K562 (cell line): ENCODE data around the gene CPN2. TPM values are rescaled to one million over a fixed set of nuclear protein-coding genes. Genes with fewer than 3 reads are reported as not detected.

Experiments used
- CBX2 ChIP-seq: fragments of 200-600 bp; sonication (generic); IDR thresholded peaks from one replicate; pipeline ENCODE4 v1.6.1; 2012; ENCODE audit warnings: mild to moderate bottlenecking, low read length, inconsistent platforms; ENCODE audit not compliant: insufficient read depth, poor library complexity, severe bottlenecking
- CREBBP ChIP-seq: IDR thresholded peaks from one replicate; pipeline ENCODE4 v1.6.1; 2012; ENCODE audit warnings: low read depth, mild to moderate bottlenecking, control low read depth, inconsistent platforms, low read length
- E4F1 ChIP-seq: fragments of 250-450 bp; sonication (Bioruptor Pico); IDR thresholded peaks from 2 replicates; pipeline ENCODE4 v1.5.0; 2021; ENCODE audit warnings: mild to moderate bottlenecking, borderline replicate concordance
- ETV1 ChIP-seq: fragments of 450-650 bp; conservative IDR thresholded peaks from 2 replicates; pipeline ENCODE4 v1.6.1; 2016; ENCODE audit warnings: missing genetic modification characterization, control low read depth, low read depth, missing compliant biosample characterization
- GTF3C2 ChIP-seq: IDR thresholded peaks from 3 replicates; pipeline ENCODE4 v1.6.1; 2011; ENCODE audit warnings: borderline replicate concordance, mild to moderate bottlenecking, moderate library complexity; ENCODE audit not compliant: insufficient read length; ENCODE audit errors: extremely low read depth
- HDAC3 ChIP-seq: fragments of 450-650 bp; IDR thresholded peaks from 2 replicates; pipeline ENCODE4 v1.6.1; 2018; ENCODE audit warnings: borderline replicate concordance, mild to moderate bottlenecking, moderate library complexity; ENCODE audit not compliant: partially characterized antibody
- KAT7 ChIP-seq: sonication (generic); formaldehyde crosslinking; IDR thresholded peaks from 2 replicates; pipeline ENCODE4 v1.8.0; 2022; ENCODE audit warnings: missing genetic modification reagents, mild to moderate bottlenecking, borderline replicate concordance
- MCM2 ChIP-seq: fragments of 450-650 bp; IDR thresholded peaks from 2 replicates; pipeline ENCODE4 v1.6.1; 2017; ENCODE audit warnings: low read depth, mild to moderate bottlenecking
- MED1 ChIP-seq: sonication (generic); formaldehyde crosslinking; IDR thresholded peaks from 2 replicates; pipeline ENCODE4 v1.8.1; 2023; ENCODE audit warnings: missing genetic modification reagents, borderline replicate concordance
- MTA1 ChIP-seq: fragments of 450-650 bp; IDR thresholded peaks from 2 replicates; pipeline ENCODE4 v1.6.1; 2017; ENCODE audit warnings: borderline replicate concordance
- PCBP2 ChIP-seq: fragments of 200-400 bp; formaldehyde crosslinking; IDR thresholded peaks from 2 replicates; pipeline ENCODE4 v1.6.1; 2018; ENCODE audit warnings: low read length, low read depth, mild to moderate bottlenecking, moderate library complexity; ENCODE audit not compliant: poor library complexity, severe bottlenecking
- PREB ChIP-seq: sonication (generic); formaldehyde crosslinking; IDR thresholded peaks from 2 replicates; pipeline ENCODE4 v1.8.1; 2023; ENCODE audit warnings: mild to moderate bottlenecking, missing genetic modification reagents
- PTTG1 ChIP-seq: fragments of 450-650 bp; IDR thresholded peaks from 2 replicates; pipeline ENCODE4 v1.6.1; 2016; ENCODE audit warnings: low read depth, mild to moderate bottlenecking, missing genetic modification characterization, missing compliant biosample characterization
- RB1 ChIP-seq: fragments of 450-650 bp; IDR thresholded peaks from 2 replicates; pipeline ENCODE4 v1.6.1; 2017; ENCODE audit warnings: low read depth, mild to moderate bottlenecking
- RHOXF2B ChIP-seq: fragments of 250-450 bp; sonication (Bioruptor Pico); conservative IDR thresholded peaks from 2 replicates; pipeline ENCODE4 v1.5.1; 2021
- SETDB1 ChIP-seq: IDR thresholded peaks from one replicate; pipeline ENCODE4 v1.6.1; 2012; ENCODE audit warnings: low read length, control low read depth, inconsistent platforms
- SMARCA5 ChIP-seq: fragments of 450-650 bp; IDR thresholded peaks from 2 replicates; pipeline ENCODE4 v1.6.1; 2016
- SNIP1 ChIP-seq: fragments of 450-650 bp; IDR thresholded peaks from 2 replicates; pipeline ENCODE4 v1.7.1; 2017; ENCODE audit warnings: low read depth, mild to moderate bottlenecking
- TAF7 ChIP-seq: fragments of 450-650 bp; IDR thresholded peaks from 2 replicates; pipeline ENCODE4 v1.6.1; 2016; ENCODE audit warnings: missing genetic modification characterization, missing compliant biosample characterization
- TBP ChIP-seq: optimal IDR thresholded peaks from 2 replicates; pipeline ENCODE3; 2011; ENCODE audit warnings: low read depth, low read length, improper control_type of control experiment
- ZNF444 ChIP-seq: fragments of 250-450 bp; sonication (Bioruptor Pico); IDR thresholded peaks from 2 replicates; pipeline ENCODE4 v1.4.0; 2020; ENCODE audit warnings: mild to moderate bottlenecking, moderate library complexity
- ZNF644 ChIP-seq: fragments of 200-800 bp; sonication (Bioruptor generic); IDR thresholded peaks from 2 replicates; pipeline ENCODE4 v1.6.1; 2016; ENCODE audit warnings: low read depth, missing genetic modification characterization, missing compliant biosample characterization
- ZNF696 ChIP-seq: fragments of 250-450 bp; sonication (Bioruptor Pico); conservative IDR thresholded peaks from 2 replicates; pipeline ENCODE4 v1.4.0; 2020; ENCODE audit warnings: mild to moderate bottlenecking, moderate library complexity
- ZNF717 ChIP-seq: fragments of 250-450 bp; sonication (Bioruptor Pico); IDR thresholded peaks from 2 replicates; pipeline ENCODE4 v1.5.0; 2021
- polyA plus RNA-seq, 8 experiments: library from polyadenylated mRNA; depleted of rRNA in 4 of 8; stranded (reverse) in 5 of 8; unstranded in 3 of 8; fragments of >200 nt; fragmentation: Nextera tagmentation in 2 of 8; fragmentation: Illumina TruSeq in 1 of 8; extraction: Ambion mirVana in 2 of 8; extraction: Trizol in 1 of 8; gene quantifications; 2 replicates each; pipeline versions ENCODE4 v1.2.1 to v1.2.3, GENCODE V29; 2011 to 2014; ENCODE audit warnings: inconsistent platforms in 1 of 8, missing spikeins in 1 of 8
- total RNA-seq, 7 experiments: library from RNA; depleted of rRNA in 6 of 7; stranded (reverse); fragments of >200 nt in 6 of 7; fragmentation: Illumina TruSeq in 2 of 7; extraction: Trizol in 2 of 7; gene quantifications; 2 replicates each; pipeline versions ENCODE4 v1.2.1 to v1.2.3, GENCODE V29; 2011 to 2021; ENCODE audit warnings: low replicate concordance in 1 of 7

Gene CPN2
- total and polyA plus RNA-seq, 9 of the 15 experiments (the other 6 are each of a cell fraction or from before 2014, with no cell fraction given), result not detected

GRCh38 chr3:194333212-194333980 is 17.7 kb downstream of the CPN2 start (continued):
- TF ChIP-seq PREB (CRISPR knock-in tag) (no peak), CREBBP (no peak), SMARCA5 (no peak), TAF7 (no peak), PCBP2 (no peak), ZNF644 (tag) (no peak), CBX2 (no peak), ZNF717 (CRISPR knock-in tag) (no peak), KAT7 (CRISPR knock-in tag) (no peak), RB1 (peak; percentile 92), MCM2 (no peak), HDAC3 (no peak), GTF3C2 (no peak), ZNF696 (CRISPR knock-in tag) (no peak), MED1 (no peak), TBP (peak; percentile 31), E4F1 (no peak), MTA1 (no peak), SNIP1 (no peak), RHOXF2B (no peak), ETV1 (tag) (no peak), SETDB1 (no peak), ZNF444 (no peak), PTTG1 (no peak)
